Endothelial cell of umbilical vein (primary cell): ENCODE results near the gene DIP2C. TPM values are rescaled to one million over a fixed set of nuclear protein-coding genes. Genes with fewer than 3 reads are reported as not detected.

Source experiments
- BruUV-seq: library from RNA; stranded (reverse); fragments of 400-500 nt; replicated peaks from 2 replicates; lab custom pipeline; 2021; lab: Mats Ljungman, UMichigan
- CTCF ChIA-PET: fragments of 300-600, 350-600 bp; sonication (Branson Sonifier 250); formaldehyde crosslinking; loops from one replicate; lab custom pipeline; 2021; ENCODE audit warnings: antibody characterized with exemption, inconsistent platforms; lab: Charles Lee
- POLR2A ChIA-PET: fragments of 300-600, 350-600 bp; sonication (Branson Sonifier 250); formaldehyde crosslinking; loops from one replicate; lab custom pipeline; 2021; ENCODE audit warnings: antibody characterized with exemption, inconsistent platforms; lab: Charles Lee
- DNase-seq: peaks from one replicate; pipeline ENCODE4 v3.0.0-alpha.2; 2011; ENCODE audit warnings: low read depth, low spot score
- FAIRE-seq: peaks from 2 replicates; lab custom pipeline; 2011; peaks lifted over from hg19 to GRCh38; lab: Jason Lieb, UNC
- H2AFZ ChIP-seq: 2 replicates; pipeline ENCODE4 v1.6.0; 2012; ENCODE audit warnings: low read depth, low read length, control low read depth, inconsistent platforms
- H3K27ac ChIP-seq: 2 replicates; pipeline ENCODE4 v1.5.1; 2011; ENCODE audit warnings: low read depth, mild to moderate bottlenecking, control low read depth, low read length, moderate library complexity; ENCODE audit not compliant: insufficient read depth
- H3K27me3 ChIP-seq, 2 experiments: 2 replicates each; pipeline versions ENCODE4 v1.6.0 to v1.6.1; 2011; ENCODE audit warnings: low read length in 2 of 2, mixed read lengths in 1 of 2; ENCODE audit not compliant: control insufficient read depth in 2 of 2, insufficient read depth in 2 of 2
- H3K36me3 ChIP-seq, 2 experiments: 2 replicates in 1 of 2; 3 replicates in 1 of 2; pipeline ENCODE4 v1.5.1; 2011; ENCODE audit warnings: low read length in 2 of 2, mild to moderate bottlenecking in 1 of 2, moderate library complexity in 1 of 2; ENCODE audit not compliant: control insufficient read depth in 2 of 2, insufficient read depth in 2 of 2; ENCODE audit errors: extremely low read depth in 1 of 2
- H3K4me1 ChIP-seq: 3 replicates; pipeline ENCODE4 v1.5.1; 2011; ENCODE audit warnings: mild to moderate bottlenecking, low read length; ENCODE audit not compliant: control insufficient read depth, insufficient read depth; ENCODE audit errors: extremely low read depth
- H3K4me2 ChIP-seq: 2 replicates; pipeline ENCODE4 v1.6.1; 2011; ENCODE audit warnings: low read length, control low read depth, mixed read lengths; ENCODE audit not compliant: insufficient read depth
- H3K4me3 ChIP-seq, 3 experiments: fragments of 200-600 bp in 1 of 3; sonication (generic), shearing (Covaris generic) in 1 of 3; replicated peaks in 1 of 3; 2 replicates each; pipeline ENCODE4 v1.5.1; 2011 to 2016; ENCODE audit warnings: control low read depth in 3 of 3, low read length in 3 of 3, mild to moderate bottlenecking in 2 of 3, inconsistent platforms in 1 of 3, low read depth in 1 of 3, moderate library complexity in 1 of 3; ENCODE audit not compliant: insufficient read depth in 1 of 3
- H3K79me2 ChIP-seq: 2 replicates; pipeline ENCODE4 v1.6.0; 2012; ENCODE audit warnings: low read length, inconsistent platforms; ENCODE audit not compliant: control insufficient read depth, insufficient read depth
- H3K9ac ChIP-seq: replicated peaks from 2 replicates; pipeline ENCODE3; 2011; ENCODE audit warnings: low read length, control low read depth; ENCODE audit not compliant: insufficient read depth; ENCODE audit errors: extremely low read depth
- H3K9me1 ChIP-seq: replicated peaks from 3 replicates; pipeline ENCODE4 v1.6.0; 2011; ENCODE audit warnings: mild to moderate bottlenecking, low read length; ENCODE audit not compliant: control insufficient read depth, insufficient read depth; ENCODE audit errors: extremely low read depth
- H3K9me3 ChIP-seq: replicated peaks from 2 replicates; pipeline ENCODE4 v1.5.1; 2012; ENCODE audit warnings: low read length, inconsistent platforms; ENCODE audit not compliant: control insufficient read depth, insufficient read depth
- H4K20me1 ChIP-seq: replicated peaks from 2 replicates; pipeline ENCODE3; 2011; ENCODE audit warnings: mild to moderate bottlenecking, low read length; ENCODE audit not compliant: control insufficient read depth, insufficient read depth; ENCODE audit errors: extremely low read depth
- CTCF ChIP-seq, 2 donors: IDR thresholded peaks; 1 replicate in 1 of 2; 2 replicates in 1 of 2; pipeline ENCODE4 v1.5.1; 2011; ENCODE audit warnings: low read length in 2 of 2, mild to moderate bottlenecking in 2 of 2, moderate library complexity in 2 of 2, control low read depth in 1 of 2, inconsistent platforms in 1 of 2, low read depth in 1 of 2; ENCODE audit not compliant: insufficient read depth in 1 of 2; ENCODE audit errors: extremely low read depth in 1 of 2
- EZH2 ChIP-seq: IDR thresholded peaks from 2 replicates; pipeline ENCODE4 v1.6.1; 2012; ENCODE audit warnings: borderline replicate concordance, low read depth, mild to moderate bottlenecking, moderate library complexity, low read length, inconsistent platforms; ENCODE audit not compliant: severe bottlenecking
- FOS ChIP-seq: IDR thresholded peaks from 2 replicates; pipeline ENCODE4 v1.6.1; 2011; ENCODE audit warnings: mild to moderate bottlenecking, low read length, moderate library complexity, borderline replicate concordance; ENCODE audit not compliant: insufficient read depth
- GATA2 ChIP-seq: IDR thresholded peaks from 2 replicates; pipeline ENCODE4 v1.7.0; 2011; ENCODE audit warnings: low read depth, mild to moderate bottlenecking, moderate library complexity, mixed read lengths, low read length; ENCODE audit not compliant: insufficient read length, insufficient read depth
- JUN ChIP-seq: IDR thresholded peaks from 2 replicates; pipeline ENCODE4 v1.6.1; 2011; ENCODE audit warnings: borderline replicate concordance, low read depth; ENCODE audit not compliant: insufficient read length, insufficient read depth
- MAX ChIP-seq: IDR thresholded peaks from 2 replicates; pipeline ENCODE4 v1.6.1; 2011; ENCODE audit not compliant: insufficient read depth, insufficient read length
- MYC ChIP-seq: IDR thresholded peaks from one replicate; pipeline ENCODE4 v1.6.1; 2011; ENCODE audit warnings: mild to moderate bottlenecking, low read depth, low read length
- POLR2A ChIP-seq: IDR thresholded peaks from 2 replicates; pipeline ENCODE4 v1.6.1; 2012; ENCODE audit warnings: low read depth, mild to moderate bottlenecking, control low read depth, low read length
- POLR2AphosphoS5 ChIP-seq: IDR thresholded peaks from 2 replicates; pipeline ENCODE4 v1.6.1; 2012; ENCODE audit warnings: low read depth, mild to moderate bottlenecking, control low read depth, low read length, moderate library complexity; ENCODE audit not compliant: insufficient read depth
- dilution Hi-C: fragments of 300-500 bp; cut with MboI; formaldehyde crosslinking; loops from one replicate; pipeline ENCODE4 v1.15.0; 2019; ENCODE audit warnings: low sequenced_read_pairs; ENCODE audit not compliant: extremely low pct_ligation_motif_present
- intact Hi-C: fragments of 100-400 bp; cut with micrococcal nuclease; formaldehyde crosslinking; loops from one replicate; pipeline ENCODE4 v1.10.0; 2022
- polyA plus RNA-seq, 4 experiments: library from polyadenylated mRNA; depleted of rRNA in 3 of 4; stranded (reverse) in 3 of 4; unstranded in 1 of 4; fragments of >200 nt; gene quantifications; 2 replicates each; pipeline versions ENCODE4 v1.2.1 to v1.2.3, GENCODE V29; 2011 to 2012; ENCODE audit warnings: missing spikeins in 1 of 4
- total RNA-seq: library from RNA; stranded (reverse); gene quantifications from 2 replicates; pipeline ENCODE4 v1.2.3, GENCODE V29; 2021

Gene DIP2C
- total and polyA plus RNA-seq, 2 donors (not counting 3 experiments of a cell fraction or from before 2014, with no cell fraction given), result 3.6 to 10.7 TPM

DNA sequence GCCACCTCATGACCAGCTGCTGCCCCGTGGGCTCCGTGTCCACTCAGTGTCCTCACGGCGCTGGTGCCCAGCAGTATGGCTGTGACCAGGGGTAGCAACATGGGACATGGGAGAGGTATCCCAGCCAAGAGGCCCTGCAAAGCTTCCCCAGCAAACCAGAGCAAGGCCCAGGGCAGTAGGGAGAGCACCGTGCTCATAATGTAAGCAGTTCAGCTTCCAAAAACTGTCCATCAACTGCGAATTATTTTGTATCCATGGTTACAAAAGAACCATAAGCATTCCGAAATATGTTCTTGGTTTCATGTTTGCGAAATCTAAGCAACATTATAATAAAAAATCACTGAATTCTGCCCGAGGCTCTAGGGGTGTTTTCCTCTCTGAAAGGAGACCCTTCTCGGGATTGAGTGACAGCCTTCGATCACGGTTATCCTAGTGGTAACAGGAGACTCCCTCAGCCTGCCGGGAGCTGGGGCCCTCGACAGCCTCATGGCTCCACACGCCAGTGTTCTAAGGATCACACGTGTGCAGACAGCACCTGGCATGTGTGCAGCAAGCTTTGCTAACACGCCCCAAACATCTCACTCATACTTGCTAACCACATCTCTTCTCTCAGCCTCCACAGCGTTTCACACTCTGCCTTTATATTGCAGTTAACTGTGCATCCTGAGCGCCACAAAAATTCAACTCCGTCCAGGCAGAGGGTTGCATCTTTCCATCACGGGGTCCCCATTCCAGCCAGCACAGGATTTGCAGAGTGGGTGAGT is 117.6 kb downstream of the DIP2C start:
- CTCF ChIA-PET, result no interaction called here
- dilution Hi-C loops, result no loop called here
- Histone ChIP-seq H3K27me3 (no peaks in the 10 kb centered on the region), H3K4me3 (no peak overlapping the region), H2AFZ (no peak overlapping the region), H3K36me3 (no peaks in the 10 kb centered on the region), H4K20me1 (no peaks in the 10 kb centered on the region), H3K9me1 (no peaks in the 10 kb centered on the region), H3K4me1 (no peaks in the 10 kb centered on the region), H3K9me3 (no peaks in the 10 kb centered on the region), H3K79me2 (no peaks in the 10 kb centered on the region), H3K27ac (no peak overlapping the region), H3K4me2 (no peak overlapping the region), H3K9ac (no peak overlapping the region)
- POLR2A ChIA-PET, result no interaction called here
- DNase-seq, result no peak
- TF ChIP-seq GATA2 (no peak), CTCF (IDR thresholded peaks at IDR 0.05; ENCODE audit: extremely low read depth in 1 of 2, insufficient read depth in 1 of 2, low read depth in 1 of 2, low read length in 2 of 2) (no peak), MAX (no peak), MYC (no peak), POLR2A (no peak), POLR2AphosphoS5 (no peak), FOS (no peak), EZH2 (no peak), JUN (no peak)
- intact Hi-C loops, result no loop called here
- no peak for FAIRE-seq
- no TSS peak for BruUV-seq
